H1 (cell line): ENCODE data around the gene MAGEA9B.

Experiments used
- EZH2 ChIP-seq: fragments of 200-600 bp; sonication (generic); IDR thresholded peaks from 2 replicates; pipeline ENCODE4 v1.7.1; 2012; ENCODE audit warnings: low read depth, mild to moderate bottlenecking, moderate library complexity, low read length, inconsistent platforms; ENCODE audit not compliant: severe bottlenecking
- GTF2F1 ChIP-seq: IDR thresholded peaks from 2 replicates; pipeline ENCODE4 v1.6.1; 2012; ENCODE audit warnings: low read depth, low read length, improper control_type of control experiment, borderline replicate concordance
- POLR2AphosphoS5 ChIP-seq: IDR thresholded peaks from 2 replicates; pipeline ENCODE4 v1.6.1; 2011; ENCODE audit warnings: low read depth, low read length
- RFX5 ChIP-seq: IDR thresholded peaks from 2 replicates; pipeline ENCODE4 v1.6.1; 2011; ENCODE audit warnings: low read depth, low read length, improper control_type of control experiment, borderline replicate concordance
- TAF7 ChIP-seq: optimal IDR thresholded peaks from 2 replicates; pipeline ENCODE3; 2011; ENCODE audit warnings: low read depth, mild to moderate bottlenecking, inconsistent platforms, low read length, moderate library complexity, borderline replicate concordance
- TCF12 ChIP-seq: IDR thresholded peaks from 2 replicates; pipeline ENCODE4 v1.6.1; 2011; ENCODE audit warnings: low read depth, mild to moderate bottlenecking, low read length
- TEAD4 ChIP-seq: IDR thresholded peaks from 2 replicates; pipeline ENCODE4 v1.6.1; 2012; ENCODE audit warnings: low read depth, low read length, inconsistent platforms, mixed read lengths
- YY1 ChIP-seq: IDR thresholded peaks from 2 replicates; pipeline ENCODE4 v1.6.1; 2011; ENCODE audit warnings: low read depth, mild to moderate bottlenecking, low read length
- ZNF274 ChIP-seq: IDR thresholded peaks from 2 replicates; pipeline ENCODE4 v1.7.0; 2012; ENCODE audit warnings: low read length, borderline replicate concordance; ENCODE audit errors: extremely low read depth
- TF ChIP-seq, protein P1 (sequence below), 3 experiments: IDR thresholded peaks; 1 replicate in 2 of 3; 2 replicates in 1 of 3; pipeline versions ENCODE4 v1.5.1 to v1.6.1; 2011; ENCODE audit warnings: low read length in 3 of 3, mild to moderate bottlenecking in 3 of 3, inconsistent platforms in 2 of 3, low read depth in 1 of 3, moderate library complexity in 1 of 3; ENCODE audit not compliant: insufficient read depth in 1 of 3; ENCODE audit errors: control extremely low read depth in 1 of 3
- TF ChIP-seq, protein P2 (sequence below): IDR thresholded peaks from 2 replicates; pipeline ENCODE4 v1.6.1; 2012; ENCODE audit warnings: inconsistent platforms

DNA sequence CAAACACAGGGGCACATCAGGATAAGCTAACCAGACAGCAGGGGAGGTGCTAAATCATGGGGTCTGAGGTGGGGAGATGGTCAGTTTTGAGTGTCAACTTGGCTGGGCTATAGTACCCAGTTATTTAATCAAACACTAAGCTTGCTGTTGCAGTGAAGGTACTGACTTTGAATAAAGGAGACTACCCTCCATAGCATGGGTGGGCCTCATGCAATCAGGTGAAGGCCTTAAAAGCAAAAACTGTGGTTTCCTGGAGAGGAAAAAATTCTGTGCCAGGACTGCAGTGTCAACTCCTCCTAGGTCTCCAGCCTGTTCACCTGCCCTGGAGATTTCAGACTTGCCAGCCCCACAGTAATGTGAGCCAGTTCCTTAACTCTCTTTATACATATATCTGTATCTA is 20.4 kb upstream of the MAGEA9B start:
- TF ChIP-seq YY1: no peak
- no peak for TF ChIP-seq EZH2
- TF ChIP-seq, protein P1, sequence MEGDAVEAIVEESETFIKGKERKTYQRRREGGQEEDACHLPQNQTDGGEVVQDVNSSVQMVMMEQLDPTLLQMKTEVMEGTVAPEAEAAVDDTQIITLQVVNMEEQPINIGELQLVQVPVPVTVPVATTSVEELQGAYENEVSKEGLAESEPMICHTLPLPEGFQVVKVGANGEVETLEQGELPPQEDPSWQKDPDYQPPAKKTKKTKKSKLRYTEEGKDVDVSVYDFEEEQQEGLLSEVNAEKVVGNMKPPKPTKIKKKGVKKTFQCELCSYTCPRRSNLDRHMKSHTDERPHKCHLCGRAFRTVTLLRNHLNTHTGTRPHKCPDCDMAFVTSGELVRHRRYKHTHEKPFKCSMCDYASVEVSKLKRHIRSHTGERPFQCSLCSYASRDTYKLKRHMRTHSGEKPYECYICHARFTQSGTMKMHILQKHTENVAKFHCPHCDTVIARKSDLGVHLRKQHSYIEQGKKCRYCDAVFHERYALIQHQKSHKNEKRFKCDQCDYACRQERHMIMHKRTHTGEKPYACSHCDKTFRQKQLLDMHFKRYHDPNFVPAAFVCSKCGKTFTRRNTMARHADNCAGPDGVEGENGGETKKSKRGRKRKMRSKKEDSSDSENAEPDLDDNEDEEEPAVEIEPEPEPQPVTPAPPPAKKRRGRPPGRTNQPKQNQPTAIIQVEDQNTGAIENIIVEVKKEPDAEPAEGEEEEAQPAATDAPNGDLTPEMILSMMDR (IDR thresholded peaks at IDR 0.05; ENCODE audit: control extremely low read depth in 1 of 3, insufficient read depth in 1 of 3, low read depth in 1 of 3, low read length in 3 of 3): no peak
- TF ChIP-seq ZNF274: no peak
- no peak for TF ChIP-seq GTF2F1
- no peak for TF ChIP-seq TAF7
- TF ChIP-seq RFX5: no peak
- TF ChIP-seq, protein P2, sequence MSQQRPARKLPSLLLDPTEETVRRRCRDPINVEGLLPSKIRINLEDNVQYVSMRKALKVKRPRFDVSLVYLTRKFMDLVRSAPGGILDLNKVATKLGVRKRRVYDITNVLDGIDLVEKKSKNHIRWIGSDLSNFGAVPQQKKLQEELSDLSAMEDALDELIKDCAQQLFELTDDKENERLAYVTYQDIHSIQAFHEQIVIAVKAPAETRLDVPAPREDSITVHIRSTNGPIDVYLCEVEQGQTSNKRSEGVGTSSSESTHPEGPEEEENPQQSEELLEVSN: no peak
- no peak for TF ChIP-seq TCF12
- no peak for TF ChIP-seq TEAD4
- no peak for TF ChIP-seq POLR2AphosphoS5
